Measurements from ENCODE around the gene ERAP2.
"Not testable (repeated sequence)": the region's sequence is repeated elsewhere in the genome, so short reads cannot be mapped to it uniquely, and the experiment has no call there.

Gene ERAP2

DNA sequence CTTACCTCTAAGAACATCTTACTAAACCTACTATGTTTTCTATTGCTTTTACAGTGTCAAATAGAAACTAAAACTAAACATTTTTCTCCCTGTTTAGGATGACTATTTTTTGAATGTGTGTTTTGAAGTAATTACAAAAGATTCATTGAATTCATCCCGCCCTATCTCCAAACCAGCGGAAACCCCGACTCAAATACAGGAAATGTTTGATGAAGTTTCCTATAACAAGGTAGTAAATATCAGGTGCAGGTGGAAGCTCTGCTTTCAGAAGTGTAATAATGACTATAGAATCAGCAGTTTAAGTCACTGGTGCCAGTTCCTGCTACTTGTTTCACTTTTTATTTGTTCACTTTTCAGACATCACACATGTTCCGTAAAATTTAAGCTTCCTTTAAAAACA lies 20.0 kb downstream of the ERAP2 start:
- no peak for DNase-seq (ENCODE audit: low read depth in 2 of 2)

DNA sequence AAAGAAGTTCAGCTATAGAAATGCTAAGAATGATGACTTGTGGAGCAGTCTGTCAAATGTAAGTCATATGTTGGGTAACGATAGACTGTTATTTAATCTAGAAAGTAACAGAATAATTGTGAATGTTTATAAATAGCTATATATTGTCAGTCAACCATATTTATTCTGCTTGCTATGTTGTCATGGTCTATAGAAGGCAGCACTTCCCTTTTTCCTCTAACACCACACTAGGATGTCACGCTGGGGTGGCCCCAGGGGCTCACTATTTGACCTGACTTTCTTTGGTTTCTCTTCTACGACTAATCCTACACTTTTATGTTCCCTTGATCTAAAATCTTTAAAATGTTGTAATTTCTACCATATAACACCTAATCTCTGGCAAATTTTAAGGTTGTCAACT lies 20.5 kb downstream of the ERAP2 start:
- no peak for DNase-seq (ENCODE audit: low read depth in 2 of 2)

DNA sequence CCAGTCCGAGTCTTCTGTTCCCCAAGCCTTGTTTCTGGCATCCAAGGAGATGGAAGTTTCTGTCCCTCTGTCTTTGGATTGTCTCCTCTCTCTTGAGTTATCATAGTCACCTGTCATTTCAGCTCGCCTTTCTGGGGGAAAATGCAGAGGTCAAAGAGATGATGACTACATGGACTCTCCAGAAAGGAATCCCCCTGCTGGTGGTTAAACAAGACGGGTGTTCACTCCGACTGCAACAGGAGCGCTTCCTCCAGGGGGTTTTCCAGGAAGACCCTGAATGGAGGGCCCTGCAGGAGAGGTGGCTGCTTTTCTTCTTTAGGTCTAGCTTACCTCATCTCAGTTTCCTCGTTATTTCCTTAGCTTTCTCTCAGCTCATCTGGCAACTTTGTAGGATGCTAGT lies 25.1 kb downstream of the ERAP2 start:
- no peak for DNase-seq (ENCODE audit: low read depth in 2 of 2)

DNA sequence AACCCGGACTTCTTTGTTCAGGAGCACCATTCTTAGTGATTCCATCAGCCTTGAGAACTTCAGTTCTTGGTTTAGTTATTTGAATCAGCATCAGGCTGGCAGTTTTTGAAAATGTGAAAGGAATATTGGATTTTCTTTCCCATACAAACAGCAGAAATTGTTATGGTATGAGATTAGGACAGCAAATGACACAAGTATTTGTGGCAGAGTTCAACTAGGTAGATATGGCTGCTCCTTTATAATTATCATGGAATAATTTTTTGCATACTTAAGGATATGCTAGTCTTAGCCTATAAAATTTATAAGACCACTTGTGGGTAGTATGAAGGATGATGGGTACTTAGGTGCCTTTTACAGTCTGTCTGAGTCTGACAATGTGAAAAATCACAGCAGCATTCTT lies 25.5 kb downstream of the ERAP2 start:
- DNase-seq (ENCODE audit: low read depth in 2 of 2): no peak

DNA sequence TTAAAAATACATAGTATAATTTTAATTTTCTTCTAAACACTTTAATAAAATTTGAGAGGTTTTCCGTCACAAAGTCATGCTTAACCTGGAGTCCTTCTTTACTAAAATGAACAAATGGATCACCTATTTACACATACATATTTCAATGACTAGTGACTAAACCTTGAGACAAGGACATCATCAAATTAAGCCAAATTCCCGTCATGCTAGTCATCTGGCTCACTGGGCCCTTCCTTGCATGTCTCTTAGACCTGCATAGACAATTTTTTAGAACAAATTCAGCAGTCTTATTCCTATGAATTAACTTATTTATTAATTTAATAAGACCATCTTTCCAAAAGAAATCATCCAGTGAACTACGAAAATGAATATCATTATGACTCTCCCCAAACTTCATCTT lies 26.6 kb downstream of the ERAP2 start:
- no peak for DNase-seq (ENCODE audit: low read depth in 2 of 2)

DNA sequence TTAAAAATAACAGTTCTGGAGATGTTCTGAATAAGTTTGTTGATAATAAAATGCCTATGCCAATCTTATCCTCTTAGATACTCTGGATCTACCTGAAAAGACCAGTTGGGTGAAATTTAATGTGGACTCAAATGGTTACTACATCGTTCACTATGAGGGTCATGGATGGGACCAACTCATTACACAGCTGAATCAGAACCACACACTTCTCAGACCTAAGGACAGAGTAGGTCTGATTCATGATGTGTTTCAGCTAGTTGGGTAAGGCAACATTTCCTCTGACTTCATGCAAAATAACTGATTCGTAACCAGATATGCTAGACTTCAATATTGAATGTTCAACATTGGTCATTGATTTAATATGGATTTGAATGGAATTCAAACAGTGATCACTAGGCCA lies 27.0 kb downstream of the ERAP2 start:
- DNase-seq (ENCODE audit: low read depth in 2 of 2): no peak

DNA sequence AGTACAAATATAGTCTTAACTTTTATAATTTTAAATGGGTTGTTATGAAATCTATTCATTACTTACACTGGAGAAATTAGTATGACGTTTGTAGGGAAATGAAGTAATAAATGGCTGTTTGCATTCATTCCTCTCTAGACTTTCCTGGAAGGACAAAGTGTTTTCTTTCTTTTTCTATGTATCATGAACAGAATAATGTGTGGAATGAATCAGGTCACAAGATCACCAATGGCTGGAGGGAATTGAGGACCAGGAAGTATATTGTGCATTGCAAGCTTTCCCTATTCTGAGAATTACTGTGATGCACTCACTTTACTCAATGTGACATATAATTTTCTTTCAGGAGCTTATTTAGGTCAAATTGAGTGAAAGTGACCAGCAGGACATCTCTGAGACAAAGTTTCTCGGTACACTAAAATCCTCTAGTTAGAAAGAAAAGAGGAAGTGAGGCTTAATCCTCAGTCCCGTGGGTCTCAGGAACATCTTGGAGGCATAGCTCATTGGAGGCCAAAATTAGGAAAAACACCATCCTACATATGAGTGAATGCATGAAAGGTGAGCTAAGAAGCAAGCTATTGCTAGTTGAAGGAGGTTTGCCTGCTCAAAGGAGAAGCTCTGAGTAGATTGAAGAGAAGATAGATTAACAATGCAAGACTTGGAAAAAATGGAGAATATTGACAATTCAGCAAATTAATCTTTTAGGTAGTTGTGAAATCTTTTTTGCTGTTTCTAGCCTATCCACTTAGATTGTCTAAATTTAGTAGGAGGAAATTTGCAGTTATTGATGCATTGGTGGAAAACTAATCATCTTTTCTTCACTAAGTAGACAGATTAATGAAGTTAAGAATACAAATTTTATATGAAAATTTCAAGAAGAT lies 28.0 kb downstream of the ERAP2 start:
- no peak for DNase-seq (ENCODE audit: low read depth in 2 of 2)

DNA sequence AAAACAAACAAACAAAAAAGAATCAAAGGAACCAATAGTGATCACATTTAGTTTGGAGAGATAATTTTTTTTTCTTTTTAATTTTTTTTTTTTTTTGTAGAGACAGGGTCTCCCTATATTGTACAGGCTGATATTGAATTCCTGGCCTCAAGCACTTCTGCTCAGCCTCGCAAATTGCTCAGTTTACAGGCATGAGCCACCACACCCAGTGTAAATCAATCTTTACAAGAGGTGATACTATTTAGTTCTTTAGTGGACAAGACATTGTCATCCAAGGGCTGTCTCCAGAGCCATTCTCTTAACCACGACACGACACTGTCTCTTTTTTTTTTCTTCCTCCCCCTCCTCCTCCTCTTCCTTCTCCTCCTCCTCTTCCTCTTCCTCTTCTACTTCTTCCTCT lies 29.6 kb downstream of the ERAP2 start:
- no peak for DNase-seq (ENCODE audit: low read depth in 2 of 2)

DNA sequence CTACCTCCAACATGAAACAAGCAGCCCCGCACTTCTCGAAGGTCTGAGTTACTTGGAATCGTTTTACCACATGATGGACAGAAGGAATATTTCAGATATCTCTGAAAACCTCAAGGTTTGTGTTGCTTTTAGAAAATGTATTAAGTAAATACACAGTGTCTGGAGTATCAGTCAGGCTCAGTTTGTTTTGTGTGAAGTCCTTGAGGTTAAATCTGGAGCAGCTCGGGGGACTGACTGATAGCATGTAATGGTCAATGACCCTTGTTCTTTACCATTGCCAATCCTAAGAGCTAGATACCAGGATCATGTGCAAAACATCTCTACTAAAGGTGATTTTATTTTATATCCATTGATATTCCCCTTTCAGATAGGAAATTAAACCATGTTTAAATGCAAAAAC lies 32.7 kb downstream of the ERAP2 start:
- DNase-seq (ENCODE audit: low read depth in 2 of 2): no peak

DNA sequence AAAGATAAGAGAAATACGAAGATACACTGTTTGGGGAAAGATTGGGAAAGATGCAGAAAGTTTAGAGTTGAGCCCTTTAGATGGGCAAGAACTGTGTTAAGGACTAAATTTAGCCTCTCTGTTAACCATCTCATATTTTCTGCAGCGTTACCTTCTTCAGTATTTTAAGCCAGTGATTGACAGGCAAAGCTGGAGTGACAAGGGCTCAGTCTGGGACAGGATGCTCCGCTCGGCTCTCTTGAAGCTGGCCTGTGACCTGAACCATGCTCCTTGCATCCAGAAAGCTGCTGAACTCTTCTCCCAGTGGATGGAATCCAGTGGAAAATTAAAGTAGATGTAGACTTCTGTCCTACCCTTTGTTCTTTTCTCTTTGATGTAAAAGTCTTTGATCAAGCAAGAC lies 33.1 kb downstream of the ERAP2 start:
- DNase-seq (ENCODE audit: low read depth in 2 of 2): no peak

DNA sequence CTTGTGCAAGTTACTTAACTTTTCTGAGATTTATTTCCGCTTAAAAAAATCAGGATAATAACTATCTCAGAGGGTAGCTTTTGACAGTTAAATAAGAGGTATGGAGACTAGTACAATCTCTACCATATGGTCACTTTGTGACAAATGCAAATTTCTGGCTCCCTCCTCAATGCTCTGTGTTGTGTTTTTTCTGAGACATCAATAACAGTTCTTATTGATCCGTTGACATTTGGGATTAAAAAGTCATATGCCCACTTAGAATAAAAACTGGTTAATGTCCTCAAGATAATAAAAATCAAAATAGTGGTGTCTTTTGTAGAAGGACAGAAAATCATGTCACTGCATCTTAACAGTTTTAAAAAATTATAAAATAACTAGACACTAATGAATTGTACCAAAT lies 34.8 kb downstream of the ERAP2 start:
- no peak for DNase-seq (ENCODE audit: low read depth in 2 of 2)

DNA sequence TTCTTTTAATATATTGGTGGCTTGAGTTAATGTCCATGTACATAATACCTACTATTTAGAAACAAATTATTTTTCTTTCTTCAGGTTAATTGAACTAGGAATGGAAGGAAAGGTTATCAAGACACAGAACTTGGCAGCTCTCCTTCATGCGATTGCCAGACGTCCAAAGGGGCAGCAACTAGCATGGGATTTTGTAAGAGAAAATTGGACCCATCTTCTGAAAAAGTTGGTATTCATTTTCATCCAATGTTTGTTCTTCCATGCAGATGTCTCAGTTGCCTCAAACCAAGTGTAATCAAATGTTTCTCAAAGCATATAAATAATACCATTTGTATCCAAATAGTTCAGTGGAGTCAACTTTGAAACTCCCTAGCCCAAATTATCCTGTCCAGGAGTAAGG lies 36.9 kb downstream of the ERAP2 start:
- no peak for DNase-seq (ENCODE audit: low read depth in 2 of 2)

DNA sequence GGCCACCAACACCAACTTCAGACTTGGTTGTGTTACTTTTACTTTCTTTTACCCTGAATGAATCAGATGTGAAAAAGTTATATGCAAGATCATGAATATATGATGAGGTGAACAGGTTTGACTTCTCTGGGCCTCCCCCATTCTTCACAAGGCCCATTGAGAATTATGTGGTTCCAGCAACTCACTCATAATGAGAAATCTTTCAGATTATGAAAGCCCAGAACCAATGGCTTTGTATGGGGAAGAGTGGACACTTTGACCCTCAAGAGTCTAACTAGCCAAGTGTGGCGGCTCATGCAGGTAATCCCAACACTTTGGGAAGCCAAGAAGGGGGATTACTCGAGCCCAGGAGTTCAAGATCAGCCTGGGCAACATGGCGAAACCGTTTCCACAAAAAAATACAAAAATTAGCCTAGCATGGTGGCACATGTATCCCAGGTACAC lies 43.5 kb downstream of the ERAP2 start:
- no peak for DNase-seq (ENCODE audit: low read depth in 2 of 2)

DNA sequence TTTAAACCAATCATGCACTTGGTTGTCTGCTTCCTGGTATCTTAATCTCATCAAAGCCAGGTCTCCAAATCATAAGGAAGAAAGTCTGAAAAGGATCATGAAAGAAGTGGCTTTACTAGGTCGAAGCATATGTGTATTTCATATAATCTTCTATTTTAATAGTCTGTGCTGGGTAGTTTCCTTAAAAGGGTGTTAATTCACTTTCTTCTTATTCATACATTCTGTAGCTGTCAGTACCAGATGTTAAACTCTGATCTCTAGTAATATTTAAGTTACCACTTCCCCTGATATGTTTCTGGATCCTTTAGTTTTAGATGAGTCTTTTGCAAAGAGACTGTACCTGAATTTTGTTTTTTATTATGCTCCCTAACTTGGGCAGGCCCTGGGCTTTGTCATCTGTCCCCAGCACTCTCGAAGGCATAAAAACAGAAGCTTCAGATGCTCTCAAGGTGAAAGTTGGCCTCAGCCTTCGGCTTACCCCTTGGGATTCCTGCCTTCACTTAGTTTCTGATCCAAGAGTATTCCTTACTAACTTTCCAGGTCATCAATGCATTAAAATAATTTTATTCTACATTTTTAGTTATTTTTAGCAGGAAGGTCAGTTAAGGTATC lies 44.5 kb downstream of the ERAP2 start:
- DNase-seq (ENCODE audit: low read depth in 2 of 2): no peak

DNA sequence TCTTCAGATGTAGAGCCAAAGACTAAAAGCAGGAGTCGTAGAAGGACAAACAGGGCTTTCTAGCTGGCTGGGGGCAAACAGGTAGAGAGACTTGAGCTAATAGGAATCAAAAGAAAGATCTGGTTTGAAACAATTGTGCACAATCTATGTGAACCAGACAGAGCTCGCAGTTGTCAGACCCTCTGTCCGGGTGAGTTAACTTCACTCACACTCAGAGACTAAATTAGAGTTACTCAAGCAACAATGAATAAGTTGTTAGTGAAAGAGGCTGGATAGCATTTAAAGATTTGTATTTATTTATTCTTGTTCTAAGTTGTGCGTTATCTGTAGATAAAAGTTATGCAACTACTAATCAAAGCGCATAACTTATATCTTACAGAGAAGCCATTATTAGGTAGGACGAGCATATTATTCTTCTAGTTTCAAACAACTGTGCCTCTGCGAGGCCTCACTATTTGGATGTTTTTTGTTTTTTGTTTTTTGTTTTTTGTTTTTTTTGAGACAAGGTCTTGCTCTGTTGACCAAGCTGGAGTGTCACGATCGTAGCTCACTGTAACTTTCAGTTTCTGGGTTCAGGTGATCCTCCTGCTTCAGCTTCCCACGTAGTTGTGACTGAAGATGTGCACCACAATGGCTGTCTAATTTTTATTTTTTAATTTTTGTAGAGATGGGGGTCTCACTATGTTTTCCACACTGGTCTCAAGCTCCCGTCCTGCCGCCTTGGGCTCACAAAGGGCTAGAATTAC lies 46.4 kb downstream of the ERAP2 start:
- DNase-seq (ENCODE audit: low read depth in 2 of 2): no peak

DNA sequence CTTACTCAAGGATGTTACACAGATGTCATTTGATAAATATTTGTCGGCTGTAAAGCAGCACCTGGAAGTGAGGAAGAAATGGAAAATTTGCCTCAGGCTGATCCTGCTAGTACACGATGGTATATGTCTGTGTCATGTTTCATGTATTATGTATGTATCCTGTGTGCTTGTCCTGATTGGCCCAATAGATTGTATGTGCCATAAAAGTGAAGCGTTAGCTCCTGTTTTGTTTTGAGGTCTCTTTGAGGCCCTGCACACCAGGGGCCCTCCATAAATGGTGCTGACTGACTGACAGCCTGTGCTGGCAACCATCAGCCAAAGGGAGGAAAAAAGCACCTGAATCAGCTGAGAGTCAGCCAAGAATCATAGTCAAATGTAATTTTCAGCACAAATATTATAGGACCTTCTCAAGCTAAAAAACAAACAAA lies 47.7 kb downstream of the ERAP2 start:
- DNase-seq (ENCODE audit: low read depth in 2 of 2): no peak

DNA sequence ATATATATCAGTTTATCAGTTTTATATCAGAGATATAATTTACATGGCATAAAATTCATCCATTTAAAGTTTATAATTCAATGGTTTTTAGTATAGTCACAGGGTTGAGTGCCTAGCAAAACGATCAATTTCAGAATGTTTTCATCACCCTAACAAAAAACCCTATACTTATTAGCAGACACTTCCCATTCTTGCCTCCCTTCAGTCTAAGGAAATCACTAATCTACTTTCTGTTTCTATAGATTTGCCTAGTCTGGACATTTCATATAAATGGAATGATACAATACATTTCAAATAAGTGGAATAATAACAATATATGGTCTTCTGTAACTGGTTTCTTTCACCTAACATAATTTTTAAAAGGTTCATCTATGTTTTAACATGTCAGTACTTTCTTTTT lies 50.0 kb downstream of the ERAP2 start:
- DNase-seq (ENCODE audit: low read depth in 2 of 2): no peak

DNA sequence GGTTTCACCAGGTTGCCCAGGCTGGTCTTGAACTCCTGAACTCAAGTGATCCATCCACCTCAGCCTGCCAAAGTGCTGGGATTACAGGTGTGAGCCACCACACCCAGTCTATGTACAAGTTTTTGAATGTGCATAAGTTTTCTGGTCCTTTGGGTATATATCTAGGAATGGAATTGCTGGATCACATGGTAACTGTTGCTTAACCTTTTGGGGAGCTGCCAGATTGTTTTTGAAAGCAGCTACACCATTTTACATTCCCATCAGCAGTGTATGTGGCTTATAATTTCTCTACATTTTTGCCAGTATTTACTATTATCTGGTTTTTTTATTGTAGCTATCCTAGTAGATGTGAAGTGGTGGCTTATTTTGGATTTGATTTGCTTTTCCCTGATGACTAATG lies 50.7 kb downstream of the ERAP2 start:
- no peak for DNase-seq (ENCODE audit: low read depth in 2 of 2)

DNA sequence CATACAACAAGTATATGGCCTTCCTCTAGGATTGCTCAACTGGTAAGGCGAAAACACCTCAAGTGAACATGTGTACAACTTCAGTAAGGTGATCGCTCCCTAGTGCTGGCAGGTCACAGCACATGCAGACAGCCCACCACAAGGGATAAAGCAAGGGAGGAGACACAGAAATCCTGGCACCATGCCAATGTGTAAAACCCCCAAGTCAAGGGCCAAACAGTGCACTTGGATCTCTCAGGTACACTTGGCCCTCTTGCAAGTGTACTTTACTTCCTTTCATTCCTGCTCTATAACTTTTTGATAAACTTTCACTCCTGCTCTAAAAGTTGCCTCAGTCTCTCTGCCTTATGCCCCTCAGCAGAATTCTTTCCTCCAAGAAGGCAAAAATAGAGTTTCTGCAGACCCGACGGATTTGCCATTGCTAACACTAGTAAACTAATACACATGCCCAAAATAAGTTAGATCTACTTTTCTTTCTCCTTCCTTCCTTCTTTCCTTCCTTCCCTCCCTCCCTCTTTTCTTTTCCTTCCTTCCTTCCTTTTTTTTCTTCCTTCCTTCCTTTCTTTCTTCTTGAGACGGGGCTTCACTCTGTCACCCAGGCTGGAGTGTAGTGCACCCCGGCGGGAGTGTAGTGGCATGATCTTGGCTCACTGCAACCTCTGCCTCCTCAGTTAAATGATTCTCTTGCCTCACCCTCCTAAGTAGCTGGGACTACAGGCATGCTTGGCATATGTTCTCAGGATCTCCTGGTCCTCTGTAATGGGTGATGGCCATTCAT lies 52.8 kb downstream of the ERAP2 start:
- no peak for DNase-seq (ENCODE audit: low read depth in 2 of 2)

DNA sequence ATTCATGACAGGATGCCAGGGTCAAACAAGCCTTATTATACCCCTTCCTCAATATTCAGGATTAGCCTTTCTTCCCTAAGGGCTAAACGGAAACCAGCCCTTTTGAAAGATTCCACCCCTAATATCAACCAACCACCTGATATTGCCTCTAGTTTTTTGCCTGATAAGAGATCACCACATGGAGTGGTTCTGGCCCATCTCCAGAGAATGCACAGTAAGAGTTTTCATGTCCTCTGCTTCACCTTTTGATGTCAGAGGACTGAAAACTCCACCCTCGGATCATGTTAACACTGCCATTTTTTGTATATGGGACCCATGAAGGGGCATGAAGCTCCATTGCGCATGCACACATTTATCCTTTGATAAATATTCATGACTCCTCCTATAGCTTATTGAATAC lies 53.8 kb downstream of the ERAP2 start:
- no peak for DNase-seq (ENCODE audit: low read depth in 2 of 2)

DNA sequence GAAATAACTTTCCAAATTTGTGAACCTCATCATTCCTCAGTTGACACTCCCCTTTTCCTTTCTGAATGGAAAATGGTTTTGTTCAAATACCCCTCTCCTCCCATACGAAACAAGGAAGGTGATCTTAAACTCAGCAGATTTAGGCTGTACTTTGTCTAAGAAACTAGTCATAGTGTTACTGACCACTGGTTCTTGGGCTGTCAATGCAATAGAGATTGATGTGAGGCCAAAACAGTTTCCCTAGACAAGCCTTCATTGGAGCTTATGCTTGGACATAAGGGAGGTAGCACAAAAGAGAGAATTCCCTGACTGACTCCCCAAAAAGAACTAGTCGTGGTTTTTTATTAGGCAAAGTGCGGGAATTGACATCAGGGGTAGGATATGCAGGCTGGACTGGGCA lies 54.3 kb downstream of the ERAP2 start:
- no peak for DNase-seq (ENCODE audit: low read depth in 2 of 2)

DNA sequence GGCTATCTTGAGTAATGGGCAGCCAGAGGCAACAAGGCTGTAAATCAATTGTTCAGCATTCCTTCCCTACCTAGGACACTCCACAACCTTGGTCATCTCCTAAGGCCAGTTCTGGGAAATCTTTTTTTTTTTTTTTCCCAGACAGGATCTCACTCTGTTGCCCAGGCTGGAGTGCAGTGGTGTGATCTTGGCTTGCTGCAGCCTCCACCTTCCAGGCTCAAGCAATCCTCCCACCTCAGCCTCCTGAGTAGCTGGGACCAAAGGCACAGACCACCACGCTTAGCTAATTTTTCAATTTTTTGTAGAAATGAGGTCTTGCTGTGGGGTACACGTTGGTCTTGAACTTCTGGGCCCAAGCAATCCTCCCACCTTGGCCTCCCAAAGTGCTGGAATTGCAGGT lies 54.7 kb downstream of the ERAP2 start:
- not testable (repeated sequence) for DNase-seq (ENCODE audit: low read depth in 2 of 2)
